A549 treated with ZK216348 at 1 μM for 4 hours (cell line): ENCODE results near the gene BCKDHB. TPM values are rescaled to one million over a fixed set of nuclear protein-coding genes. Genes with fewer than 3 reads are reported as not detected.

ENCODE experiments used
- total RNA-seq: library from RNA; stranded (reverse); fragments of 200-300 nt; extraction: Qiagen RNA extraction; gene quantifications from 5 replicates; pipeline ENCODE4 v1.2.3, GENCODE V29; 2022; ENCODE audit warnings: low read depth

BCKDHB gene
- total RNA-seq = 4.1 to 8.3 TPM (median 6.0 TPM) in 5 replicates

GRCh38 chr6:80106418-80107235, at the start of gene BCKDHB:
Gene BCKDHB (plus strand): TSS chr6:80106671. CDS start chr6:80106694, 23 bp downstream.

Other genes with a start within 250 kb of the BCKDHB start
- gene ELOVL4, start 159.1 kb upstream of the BCKDHB start, total RNA-seq = 1.2 to 2.4 TPM (median 1.6 TPM) in 5 replicates
- gene TTK, start 102.0 kb upstream of the BCKDHB start, total RNA-seq = 11.9 to 22.1 TPM (median 18.9 TPM) in 5 replicates